Measurements from ENCODE around the gene GADL1. TPM values are rescaled to one million over a fixed set of nuclear protein-coding genes. Genes with fewer than 3 reads are reported as not detected.

GADL1 gene
- total RNA-seq, 1 donor from 2014 or later, result not detected

DNA sequence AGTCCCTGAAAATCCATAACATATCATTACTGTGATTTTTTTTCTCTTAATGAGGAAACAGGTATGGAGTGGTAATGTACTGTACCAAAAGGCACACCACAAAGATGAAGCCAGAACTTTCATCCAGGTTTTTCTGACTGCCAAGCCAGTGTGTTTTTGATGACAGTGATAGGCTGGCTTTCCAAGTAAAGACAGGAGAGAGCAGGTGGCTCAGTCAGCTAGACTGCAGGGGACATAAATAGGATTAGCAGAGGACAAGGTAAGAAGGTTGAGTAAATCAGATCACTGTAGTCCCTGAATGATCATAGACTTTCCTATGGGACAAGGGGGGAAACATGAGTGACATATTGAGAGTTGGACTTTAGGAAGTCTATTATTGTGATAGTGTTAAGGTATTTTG lies 127.9 kb downstream of the GADL1 start:
- TF ChIP-seq, protein P1, sequence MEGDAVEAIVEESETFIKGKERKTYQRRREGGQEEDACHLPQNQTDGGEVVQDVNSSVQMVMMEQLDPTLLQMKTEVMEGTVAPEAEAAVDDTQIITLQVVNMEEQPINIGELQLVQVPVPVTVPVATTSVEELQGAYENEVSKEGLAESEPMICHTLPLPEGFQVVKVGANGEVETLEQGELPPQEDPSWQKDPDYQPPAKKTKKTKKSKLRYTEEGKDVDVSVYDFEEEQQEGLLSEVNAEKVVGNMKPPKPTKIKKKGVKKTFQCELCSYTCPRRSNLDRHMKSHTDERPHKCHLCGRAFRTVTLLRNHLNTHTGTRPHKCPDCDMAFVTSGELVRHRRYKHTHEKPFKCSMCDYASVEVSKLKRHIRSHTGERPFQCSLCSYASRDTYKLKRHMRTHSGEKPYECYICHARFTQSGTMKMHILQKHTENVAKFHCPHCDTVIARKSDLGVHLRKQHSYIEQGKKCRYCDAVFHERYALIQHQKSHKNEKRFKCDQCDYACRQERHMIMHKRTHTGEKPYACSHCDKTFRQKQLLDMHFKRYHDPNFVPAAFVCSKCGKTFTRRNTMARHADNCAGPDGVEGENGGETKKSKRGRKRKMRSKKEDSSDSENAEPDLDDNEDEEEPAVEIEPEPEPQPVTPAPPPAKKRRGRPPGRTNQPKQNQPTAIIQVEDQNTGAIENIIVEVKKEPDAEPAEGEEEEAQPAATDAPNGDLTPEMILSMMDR (IDR thresholded peaks at IDR 0.05), result no peak
- no peak for DNase-seq (ENCODE audit: low spot score in 2 of 2)
- no peak overlapping the region for H3K27ac ChIP-seq
- no peaks in the 10 kb centered on the region for H3K4me1 ChIP-seq
- no peaks in the 10 kb centered on the region for H3K36me3 ChIP-seq
- no peaks in the 10 kb centered on the region for H3K27me3 ChIP-seq
- no peaks in the 10 kb centered on the region for H3K9me3 ChIP-seq
- intact Hi-C loops (cut with DNase I), result loop anchor here (5.0 kb wide), 2 partner anchors 641 to 1001 kb away; no protein-coding TSS in a partner anchor
- H3K4me3 ChIP-seq, result no peak overlapping the region

DNA sequence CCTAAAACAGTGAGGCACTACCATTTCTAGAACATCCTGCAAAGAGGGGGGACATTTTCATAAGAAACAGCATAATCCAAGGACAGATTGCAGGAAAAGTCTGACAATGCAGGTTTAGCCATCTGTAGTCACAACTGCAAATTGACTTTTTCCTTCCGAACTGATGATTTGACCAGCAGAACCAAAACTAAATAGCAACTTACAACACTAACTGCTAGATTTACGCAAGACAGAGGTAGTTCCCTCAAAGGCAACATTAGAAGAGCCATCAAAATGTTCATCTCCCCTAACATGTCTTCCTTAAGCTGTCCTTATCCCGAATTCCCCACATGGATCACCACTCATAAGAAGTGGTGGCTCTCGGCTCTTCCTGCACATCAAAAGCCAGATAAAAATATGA lies 129.6 kb downstream of the GADL1 start:
- no peaks in the 10 kb centered on the region for H3K27me3 ChIP-seq
- H3K36me3 ChIP-seq, result no peaks in the 10 kb centered on the region
- H3K4me1 ChIP-seq, result no peaks in the 10 kb centered on the region
- no peaks in the 10 kb centered on the region for H3K9me3 ChIP-seq
- intact Hi-C loops (cut with DNase I), result loop anchor here (5.0 kb wide), 2 partner anchors 642 to 1002 kb away; no protein-coding TSS in a partner anchor
- H3K4me3 ChIP-seq, result no peak overlapping the region
- no peak overlapping the region for H3K27ac ChIP-seq
- TF ChIP-seq, protein P1 (IDR thresholded peaks at IDR 0.05), result no peak
- no peak for DNase-seq (ENCODE audit: low spot score in 2 of 2)

DNA sequence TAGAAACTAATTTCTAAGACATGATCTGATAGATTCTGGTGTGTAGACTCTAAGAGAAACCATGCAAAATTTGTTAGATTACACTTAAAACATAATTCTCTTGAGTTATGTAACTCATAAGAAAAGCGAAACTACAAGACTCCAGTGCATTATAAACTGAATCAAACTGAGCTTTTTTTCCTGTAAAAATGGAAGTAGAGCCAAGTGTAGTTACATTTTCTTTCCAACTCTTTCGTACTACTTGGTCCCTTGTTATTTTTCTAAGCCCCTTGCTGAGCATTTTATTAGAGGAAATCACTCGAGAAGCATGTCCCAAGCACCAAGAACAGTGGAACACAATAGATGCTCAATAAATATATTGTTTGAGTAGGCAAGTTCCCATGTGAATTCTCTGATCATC lies 130.2 kb downstream of the GADL1 start:
- DNase-seq (ENCODE audit: low spot score in 2 of 2), result no peak
- Histone ChIP-seq H3K9me3 (no peaks in the 10 kb centered on the region), H3K4me1 (no peaks in the 10 kb centered on the region), H3K27me3 (no peaks in the 10 kb centered on the region), H3K4me3 (no peak overlapping the region), H3K36me3 (no peaks in the 10 kb centered on the region), H3K27ac (no peak overlapping the region)
- intact Hi-C loops (cut with DNase I), result no loop called here
- TF ChIP-seq, protein P1 (IDR thresholded peaks at IDR 0.05), result no peak

DNA sequence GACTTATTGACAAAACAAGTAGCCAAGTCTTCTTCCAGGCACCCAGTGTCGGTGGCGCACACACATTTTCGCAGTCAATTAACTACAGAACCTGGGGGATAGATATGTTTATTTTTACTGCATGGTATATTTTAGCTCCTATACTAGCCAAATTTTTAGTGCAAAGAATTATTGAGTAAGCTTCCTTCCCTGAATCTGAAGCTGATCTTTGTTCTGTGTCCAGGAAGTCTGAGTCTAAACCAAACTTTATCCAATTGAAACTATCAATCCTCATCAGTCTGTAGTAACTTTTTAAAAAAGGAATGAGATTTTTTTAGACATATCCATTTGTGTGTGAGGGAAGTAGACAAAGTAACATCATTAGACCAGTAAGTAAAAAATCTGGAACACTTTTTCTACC lies 133.1 kb downstream of the GADL1 start:
- TF ChIP-seq, protein P1 (IDR thresholded peaks at IDR 0.05), result no peak
- intact Hi-C loops (cut with DNase I), result no loop called here
- Histone ChIP-seq H3K4me3 (no peak overlapping the region), H3K36me3 (no peaks in the 10 kb centered on the region), H3K4me1 (no peaks in the 10 kb centered on the region), H3K27ac (no peak overlapping the region), H3K27me3 (no peaks in the 10 kb centered on the region), H3K9me3 (no peaks in the 10 kb centered on the region)
- DNase-seq (ENCODE audit: low spot score in 2 of 2), result no peak

DNA sequence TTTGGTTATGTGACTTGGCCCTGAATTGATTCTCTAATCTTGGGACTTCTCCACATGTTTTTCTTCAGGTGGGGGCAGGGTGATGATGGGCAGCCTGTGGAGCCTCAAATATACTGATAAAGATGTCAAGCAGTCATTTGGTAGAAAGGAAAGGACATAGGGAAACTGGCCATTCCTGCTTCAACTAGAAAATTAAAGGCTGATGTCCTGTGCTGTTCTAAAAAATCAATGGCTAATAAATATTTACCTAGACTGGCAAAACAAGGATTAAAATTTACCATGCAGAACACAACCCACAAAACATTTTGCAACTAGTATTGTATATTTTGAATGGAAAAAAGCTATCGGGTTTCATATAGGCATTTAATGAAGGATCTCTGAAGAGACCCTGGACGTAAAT lies 133.7 kb downstream of the GADL1 start:
- Histone ChIP-seq H3K27ac (no peak overlapping the region), H3K27me3 (no peaks in the 10 kb centered on the region), H3K9me3 (no peaks in the 10 kb centered on the region), H3K4me3 (no peak overlapping the region), H3K36me3 (no peaks in the 10 kb centered on the region), H3K4me1 (no peaks in the 10 kb centered on the region)
- intact Hi-C loops (cut with DNase I), result no loop called here
- TF ChIP-seq, protein P1 (IDR thresholded peaks at IDR 0.05), result no peak
- no peak for DNase-seq (ENCODE audit: low spot score in 2 of 2)
